Neural cell (in vitro differentiated cells): ENCODE measurements around the gene FHOD3. TPM values are rescaled to one million over a fixed set of nuclear protein-coding genes. Genes with fewer than 3 reads are reported as not detected.

Source experiments
- H2AFZ ChIP-seq: fragments of 200-600, 300-800 bp; sonication (generic), shearing (Covaris generic); 2 replicates; pipeline ENCODE4 v1.6.0; 2014; ENCODE audit warnings: low read depth, mild to moderate bottlenecking, antibody characterized with exemption, low read length, moderate library complexity
- H3F3A ChIP-seq: fragments of 200-600 bp; shearing (Covaris generic); 2 replicates; pipeline ENCODE4 v1.6.1; 2016; ENCODE audit warnings: mild to moderate bottlenecking, moderate library complexity, mixed read lengths, antibody characterized with exemption, low read length; ENCODE audit not compliant: insufficient read depth, poor library complexity, severe bottlenecking
- H3K27ac ChIP-seq: fragments of 200-600, 300-800 bp; sonication (generic), shearing (Covaris generic); 2 replicates; pipeline ENCODE4 v1.5.1; 2014; ENCODE audit warnings: mild to moderate bottlenecking, low read length, moderate library complexity
- H3K27me3 ChIP-seq: fragments of 300-800, 200-600 bp; sonication (generic), shearing (Covaris generic); 2 replicates; pipeline ENCODE4 v1.6.0; 2014; ENCODE audit warnings: mild to moderate bottlenecking, low read depth, low read length, moderate library complexity; ENCODE audit not compliant: insufficient read depth
- H3K36me3 ChIP-seq: fragments of 300-800, 200-600 bp; sonication (generic), shearing (Covaris generic); 2 replicates; pipeline ENCODE4 v1.5.1; 2014; ENCODE audit warnings: mild to moderate bottlenecking, antibody characterized with exemption, low read length, moderate library complexity; ENCODE audit not compliant: insufficient read depth
- H3K4me2 ChIP-seq: fragments of 300-800, 200-600 bp; sonication (generic), shearing (Covaris generic); 2 replicates; pipeline ENCODE4 v1.6.0; 2014; ENCODE audit warnings: mild to moderate bottlenecking, low read length
- H3K4me3 ChIP-seq: fragments of 300-800, 200-600 bp; sonication (generic), shearing (Covaris generic); 2 replicates; pipeline ENCODE4 v1.5.1; 2014; ENCODE audit warnings: mild to moderate bottlenecking, low read length, moderate library complexity
- H3K79me2 ChIP-seq: fragments of 200-600 bp; shearing (Covaris generic); replicated peaks from 2 replicates; pipeline ENCODE4 v1.6.0; 2014; ENCODE audit warnings: mild to moderate bottlenecking, low read length, moderate library complexity; ENCODE audit not compliant: insufficient read depth
- H3K9ac ChIP-seq: fragments of 300-800, 200-600 bp; sonication (generic), shearing (Covaris generic); 2 replicates; pipeline ENCODE4 v1.6.1; 2016; ENCODE audit warnings: mild to moderate bottlenecking, low read length, mixed read lengths
- H3K9me2 ChIP-seq: fragments of 200-600 bp; shearing (Covaris generic); 2 replicates; pipeline ENCODE4 v1.6.1; 2016; ENCODE audit warnings: mild to moderate bottlenecking, low read length, mixed read lengths; ENCODE audit not compliant: insufficient read depth
- H3K9me3 ChIP-seq: fragments of 200-600, 300-800 bp; sonication (generic), shearing (Covaris generic); 2 replicates; pipeline ENCODE4 v1.6.1; 2016; ENCODE audit warnings: mild to moderate bottlenecking, mixed run types, low read length, moderate library complexity, mixed read lengths
- H4K20me1 ChIP-seq: fragments of 200-600 bp; shearing (Covaris generic); 2 replicates; pipeline ENCODE4 v1.6.1; 2016; ENCODE audit warnings: mild to moderate bottlenecking, mixed run types; ENCODE audit not compliant: insufficient read depth
- EP300 ChIP-seq: fragments of 450-650 bp; conservative IDR thresholded peaks from 2 replicates; pipeline ENCODE4 v1.6.1; 2014; ENCODE audit warnings: antibody characterized with exemption, mild to moderate bottlenecking, moderate library complexity; ENCODE audit not compliant: poor library complexity, severe bottlenecking
- EZH2 ChIP-seq: fragments of 200-600, 300-800 bp; shearing (Covaris generic), sonication (generic); IDR thresholded peaks from 2 replicates; pipeline ENCODE4 v1.6.1; 2014; ENCODE audit warnings: antibody characterized with exemption, low read length, borderline replicate concordance, mild to moderate bottlenecking; ENCODE audit not compliant: insufficient read depth, poor library complexity, severe bottlenecking
- MXI1 ChIP-seq: fragments of 450-650 bp; conservative IDR thresholded peaks from 2 replicates; pipeline ENCODE4 v1.6.1; 2014; ENCODE audit warnings: antibody characterized with exemption, mild to moderate bottlenecking; ENCODE audit not compliant: poor library complexity, severe bottlenecking
- POLR2AphosphoS5 ChIP-seq: IDR thresholded peaks from 2 replicates; pipeline ENCODE4 v1.6.1; 2012
- RAD21 ChIP-seq: fragments of 450-650 bp; conservative IDR thresholded peaks from 2 replicates; pipeline ENCODE4 v1.6.1; 2014; ENCODE audit warnings: antibody characterized with exemption, mild to moderate bottlenecking, moderate library complexity
- REST ChIP-seq: IDR thresholded peaks from 2 replicates; pipeline ENCODE4 v1.6.1; 2012; ENCODE audit warnings: borderline replicate concordance
- SMC3 ChIP-seq: fragments of 450-650 bp; conservative IDR thresholded peaks from 2 replicates; pipeline ENCODE4 v1.6.1; 2014; ENCODE audit warnings: antibody characterized with exemption, mild to moderate bottlenecking, moderate library complexity; ENCODE audit not compliant: poor library complexity
- TAF1 ChIP-seq: IDR thresholded peaks from 2 replicates; pipeline ENCODE4 v1.6.1; 2012; ENCODE audit warnings: low read depth
- polyA plus RNA-seq: library from polyadenylated mRNA; depleted of rRNA; stranded (reverse); fragments of >200 nt; gene quantifications from 2 replicates; pipeline ENCODE4 v1.2.3, GENCODE V29; 2014
- TF ChIP-seq, protein P1 (sequence below): fragments of 450-650 bp; IDR thresholded peaks from 2 replicates; pipeline ENCODE4 v1.5.1; 2014; ENCODE audit warnings: antibody characterized with exemption, mild to moderate bottlenecking, moderate library complexity; ENCODE audit not compliant: poor library complexity, severe bottlenecking

Gene FHOD3
- polyA plus RNA-seq, 1 donor from 2014 or later = 19.4 TPM

DNA sequence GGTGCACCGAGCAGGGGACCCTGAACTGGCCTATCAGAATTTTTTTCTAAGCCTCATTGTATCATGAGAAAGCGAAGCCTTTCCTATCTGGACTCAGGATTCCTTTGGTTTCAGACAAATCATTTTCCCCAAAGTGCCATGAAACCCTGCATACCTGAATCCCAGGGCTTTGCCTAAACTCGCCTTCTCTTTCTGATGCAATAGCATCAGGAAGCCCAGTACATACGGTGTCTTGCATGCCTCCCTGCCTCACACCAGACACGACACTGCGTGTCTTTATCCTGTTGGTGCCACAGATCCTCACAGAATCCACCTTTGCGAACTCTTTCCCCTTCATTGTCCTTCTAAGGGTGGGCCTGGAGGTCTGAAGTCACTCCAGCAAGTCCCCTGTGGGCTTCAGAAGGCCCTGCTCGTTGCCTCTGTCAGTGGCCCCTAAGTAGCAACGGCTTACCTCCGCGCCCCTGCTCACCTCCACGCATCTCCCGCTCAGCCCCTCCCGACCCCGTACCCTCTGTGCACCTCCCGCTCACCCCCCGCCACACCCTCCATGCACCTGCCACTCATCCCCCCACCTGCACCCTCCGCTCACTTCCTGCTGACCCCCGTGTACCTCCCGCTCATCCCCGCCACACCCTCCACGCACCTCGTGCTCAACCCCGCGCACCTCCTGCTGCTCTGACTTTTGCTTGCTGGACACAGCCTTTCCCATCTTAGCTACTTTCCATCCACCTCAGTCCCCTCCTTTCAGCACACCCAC lies 447.9 kb downstream of the FHOD3 start:
- H3K4me3 ChIP-seq = no peak overlapping the region
- H3K27ac ChIP-seq = no peak overlapping the region
- no peaks in the 10 kb centered on the region for H3K9me2 ChIP-seq
- no peaks in the 10 kb centered on the region for H3F3A ChIP-seq
- no peak overlapping the region for H2AFZ ChIP-seq
- H3K27me3 ChIP-seq = no peaks in the 10 kb centered on the region
- H3K4me2 ChIP-seq = no peak overlapping the region
- TF ChIP-seq TAF1 = no peak
- TF ChIP-seq POLR2AphosphoS5 = no peak
- TF ChIP-seq MXI1 = no peak
- no peak for TF ChIP-seq RAD21
- no peak for TF ChIP-seq SMC3
- TF ChIP-seq EZH2 = no peak
- TF ChIP-seq EP300 = no peak
- TF ChIP-seq, protein P1, sequence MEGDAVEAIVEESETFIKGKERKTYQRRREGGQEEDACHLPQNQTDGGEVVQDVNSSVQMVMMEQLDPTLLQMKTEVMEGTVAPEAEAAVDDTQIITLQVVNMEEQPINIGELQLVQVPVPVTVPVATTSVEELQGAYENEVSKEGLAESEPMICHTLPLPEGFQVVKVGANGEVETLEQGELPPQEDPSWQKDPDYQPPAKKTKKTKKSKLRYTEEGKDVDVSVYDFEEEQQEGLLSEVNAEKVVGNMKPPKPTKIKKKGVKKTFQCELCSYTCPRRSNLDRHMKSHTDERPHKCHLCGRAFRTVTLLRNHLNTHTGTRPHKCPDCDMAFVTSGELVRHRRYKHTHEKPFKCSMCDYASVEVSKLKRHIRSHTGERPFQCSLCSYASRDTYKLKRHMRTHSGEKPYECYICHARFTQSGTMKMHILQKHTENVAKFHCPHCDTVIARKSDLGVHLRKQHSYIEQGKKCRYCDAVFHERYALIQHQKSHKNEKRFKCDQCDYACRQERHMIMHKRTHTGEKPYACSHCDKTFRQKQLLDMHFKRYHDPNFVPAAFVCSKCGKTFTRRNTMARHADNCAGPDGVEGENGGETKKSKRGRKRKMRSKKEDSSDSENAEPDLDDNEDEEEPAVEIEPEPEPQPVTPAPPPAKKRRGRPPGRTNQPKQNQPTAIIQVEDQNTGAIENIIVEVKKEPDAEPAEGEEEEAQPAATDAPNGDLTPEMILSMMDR = no peak
- no peak for TF ChIP-seq REST
- no peaks in the 10 kb centered on the region for H3K9me3 ChIP-seq
- no peak overlapping the region for H3K9ac ChIP-seq
- no peaks in the 10 kb centered on the region for H3K36me3 ChIP-seq
- H4K20me1 ChIP-seq = no peaks in the 10 kb centered on the region
- H3K79me2 ChIP-seq = no peaks in the 10 kb centered on the region

GRCh38 chr18:36752929-36753865 lies 455.7 kb downstream of the FHOD3 start:
- no peaks in the 10 kb centered on the region for H3F3A ChIP-seq
- TF ChIP-seq REST = no peak

More at GRCh38 chr18:36752929-36753865, 455.7 kb downstream of the FHOD3 start:
- no peaks in the 10 kb centered on the region for H3K9me2 ChIP-seq
- no peak overlapping the region for H3K27ac ChIP-seq
- no peak overlapping the region for H3K4me3 ChIP-seq
- no peaks in the 10 kb centered on the region for H4K20me1 ChIP-seq
- H3K79me2 ChIP-seq = no peaks in the 10 kb centered on the region
- H3K9ac ChIP-seq = no peak overlapping the region
- H3K4me2 ChIP-seq = no peak overlapping the region
- H3K9me3 ChIP-seq = no peaks in the 10 kb centered on the region
- no peaks in the 10 kb centered on the region for H3K27me3 ChIP-seq
- no peak overlapping the region for H2AFZ ChIP-seq
- no peaks in the 10 kb centered on the region for H3K36me3 ChIP-seq
